ENCODE data around the gene NRG3.

- TF ChIP-seq TAF1 (IDR thresholded peaks at IDR 0.05; ENCODE audit: borderline replicate concordance, low read depth, low read length) (no peak), POLR2A (IDR thresholded peaks at IDR 0.05; ENCODE audit: low read depth, low read length) (no peak), POLR2AphosphoS5 (IDR thresholded peaks at IDR 0.05; ENCODE audit: low read depth, low read length) (no peak)
Observed at GRCh38 chr10:82254237-82254636, 379.2 kb downstream of the NRG3 start.

Measured in GM12892 (cell line).